Measurements from ENCODE around the gene TOGARAM2. TPM values are rescaled to one million over a fixed set of nuclear protein-coding genes. Genes with fewer than 3 reads are reported as not detected.

Gene TOGARAM2
- total RNA-seq, 1 donor from 2014 or later = 0.23 TPM

DNA sequence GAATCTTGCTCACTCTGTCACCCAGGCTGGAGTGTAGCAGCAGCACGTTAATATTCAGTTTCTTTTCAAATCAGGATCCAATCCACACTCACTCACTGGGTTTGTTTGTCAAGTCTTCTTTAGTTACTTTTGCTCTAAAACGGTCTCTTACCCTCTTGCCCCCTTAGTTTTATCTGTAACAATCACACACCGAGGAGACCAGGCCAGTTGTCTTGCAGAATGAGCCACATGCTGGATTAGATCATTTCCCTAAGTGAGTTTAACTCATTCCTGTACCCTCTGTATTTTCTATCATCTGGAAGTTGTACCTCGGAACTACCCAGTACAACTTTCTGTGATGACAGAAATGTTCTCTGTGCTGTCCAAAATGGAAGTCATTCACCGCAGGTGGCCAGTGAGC is 20.7 kb upstream of the TOGARAM2 start:
- Mint-ChIP-seq H3K27me3 (ENCODE audit: unreplicated experiment) (no peaks in the 10 kb centered on the region), H3K9me3 (ENCODE audit: unreplicated experiment) (no peaks in the 10 kb centered on the region), H3K36me3 (ENCODE audit: low read depth, unreplicated experiment) (no peaks in the 10 kb centered on the region), H3K4me1 (ENCODE audit: unreplicated experiment) (no peaks in the 10 kb centered on the region), H3K27ac (ENCODE audit: unreplicated experiment) (no peak overlapping the region), H3K4me3 (ENCODE audit: unreplicated experiment) (no peak overlapping the region)
- TF ChIP-seq, protein P1, sequence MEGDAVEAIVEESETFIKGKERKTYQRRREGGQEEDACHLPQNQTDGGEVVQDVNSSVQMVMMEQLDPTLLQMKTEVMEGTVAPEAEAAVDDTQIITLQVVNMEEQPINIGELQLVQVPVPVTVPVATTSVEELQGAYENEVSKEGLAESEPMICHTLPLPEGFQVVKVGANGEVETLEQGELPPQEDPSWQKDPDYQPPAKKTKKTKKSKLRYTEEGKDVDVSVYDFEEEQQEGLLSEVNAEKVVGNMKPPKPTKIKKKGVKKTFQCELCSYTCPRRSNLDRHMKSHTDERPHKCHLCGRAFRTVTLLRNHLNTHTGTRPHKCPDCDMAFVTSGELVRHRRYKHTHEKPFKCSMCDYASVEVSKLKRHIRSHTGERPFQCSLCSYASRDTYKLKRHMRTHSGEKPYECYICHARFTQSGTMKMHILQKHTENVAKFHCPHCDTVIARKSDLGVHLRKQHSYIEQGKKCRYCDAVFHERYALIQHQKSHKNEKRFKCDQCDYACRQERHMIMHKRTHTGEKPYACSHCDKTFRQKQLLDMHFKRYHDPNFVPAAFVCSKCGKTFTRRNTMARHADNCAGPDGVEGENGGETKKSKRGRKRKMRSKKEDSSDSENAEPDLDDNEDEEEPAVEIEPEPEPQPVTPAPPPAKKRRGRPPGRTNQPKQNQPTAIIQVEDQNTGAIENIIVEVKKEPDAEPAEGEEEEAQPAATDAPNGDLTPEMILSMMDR (IDR thresholded peaks at IDR 0.05; ENCODE audit: unreplicated experiment) = no peak
- DNase-seq (ENCODE audit: low spot score) = no peak

DNA sequence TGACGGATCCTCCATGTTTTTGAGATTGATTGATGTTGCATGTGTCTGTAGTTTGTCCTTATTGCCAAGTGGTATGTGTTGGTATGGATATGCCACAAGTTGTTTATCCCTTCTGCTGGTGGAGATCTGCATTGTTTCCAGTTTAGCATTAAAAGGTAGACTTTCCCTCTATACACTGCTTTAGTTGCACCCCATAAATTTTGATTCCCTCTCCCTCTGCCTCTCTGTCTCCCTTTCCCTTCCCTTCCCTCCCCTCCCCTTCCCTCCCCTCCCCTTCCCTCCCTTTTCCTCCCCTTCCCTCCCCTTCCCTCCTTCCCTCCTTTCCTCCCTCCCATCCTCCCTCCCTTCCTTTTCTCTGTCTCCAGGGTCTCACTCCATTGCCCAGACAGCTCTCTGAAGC is 18.6 kb upstream of the TOGARAM2 start:
- Mint-ChIP-seq H3K9me3 (ENCODE audit: unreplicated experiment) (no peaks in the 10 kb centered on the region), H3K4me3 (ENCODE audit: unreplicated experiment) (no peak overlapping the region), H3K27ac (ENCODE audit: unreplicated experiment) (no peak overlapping the region), H3K27me3 (ENCODE audit: unreplicated experiment) (no peaks in the 10 kb centered on the region), H3K36me3 (ENCODE audit: low read depth, unreplicated experiment) (no peaks in the 10 kb centered on the region), H3K4me1 (ENCODE audit: unreplicated experiment) (no peaks in the 10 kb centered on the region)
- DNase-seq (ENCODE audit: low spot score) = no peak
- TF ChIP-seq, protein P1 (IDR thresholded peaks at IDR 0.05; ENCODE audit: unreplicated experiment) = no peak

DNA sequence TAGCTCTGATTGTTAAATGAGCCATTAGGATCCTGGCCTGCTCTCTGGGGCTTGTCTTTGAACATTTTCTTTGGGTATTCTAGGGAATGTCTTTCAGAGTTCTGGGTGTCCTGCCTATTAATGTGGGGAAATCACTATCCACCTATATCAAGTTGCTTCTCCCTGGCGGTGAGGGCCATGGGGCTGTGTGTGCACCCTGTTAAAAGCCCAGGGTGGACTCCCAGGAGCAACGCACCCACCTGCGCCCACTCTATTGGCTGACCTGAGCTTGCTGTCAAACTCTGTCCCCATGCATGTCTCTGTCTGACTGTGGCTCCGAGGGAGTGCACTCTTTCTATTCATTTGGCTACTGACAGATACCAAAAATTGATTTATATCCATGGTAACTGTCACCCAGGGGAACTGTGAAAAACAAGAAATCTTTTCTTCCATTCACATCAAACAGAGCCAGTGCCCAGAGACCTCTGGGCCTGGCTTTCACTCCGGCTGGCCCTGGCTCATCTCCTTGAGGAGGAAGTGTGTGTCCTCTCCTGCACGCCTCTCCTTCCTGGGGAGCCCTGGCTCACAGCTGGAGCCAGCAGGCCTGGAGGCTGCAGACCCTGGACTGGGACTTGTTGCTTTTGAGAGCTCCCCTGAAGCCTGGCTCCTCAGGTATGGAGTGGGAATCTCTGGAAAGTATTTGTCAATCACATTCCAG is 10.5 kb upstream of the TOGARAM2 start:
- Mint-ChIP-seq H3K36me3 (ENCODE audit: low read depth, unreplicated experiment) (no peaks in the 10 kb centered on the region), H3K27me3 (ENCODE audit: unreplicated experiment) (no peaks in the 10 kb centered on the region), H3K9me3 (ENCODE audit: unreplicated experiment) (no peaks in the 10 kb centered on the region), H3K4me1 (ENCODE audit: unreplicated experiment) (no peaks in the 10 kb centered on the region), H3K4me3 (ENCODE audit: unreplicated experiment) (no peak overlapping the region), H3K27ac (ENCODE audit: unreplicated experiment) (no peak overlapping the region)
- DNase-seq (ENCODE audit: low spot score) = no peak
- TF ChIP-seq, protein P1 (IDR thresholded peaks at IDR 0.05; ENCODE audit: unreplicated experiment) = no peak

DNA sequence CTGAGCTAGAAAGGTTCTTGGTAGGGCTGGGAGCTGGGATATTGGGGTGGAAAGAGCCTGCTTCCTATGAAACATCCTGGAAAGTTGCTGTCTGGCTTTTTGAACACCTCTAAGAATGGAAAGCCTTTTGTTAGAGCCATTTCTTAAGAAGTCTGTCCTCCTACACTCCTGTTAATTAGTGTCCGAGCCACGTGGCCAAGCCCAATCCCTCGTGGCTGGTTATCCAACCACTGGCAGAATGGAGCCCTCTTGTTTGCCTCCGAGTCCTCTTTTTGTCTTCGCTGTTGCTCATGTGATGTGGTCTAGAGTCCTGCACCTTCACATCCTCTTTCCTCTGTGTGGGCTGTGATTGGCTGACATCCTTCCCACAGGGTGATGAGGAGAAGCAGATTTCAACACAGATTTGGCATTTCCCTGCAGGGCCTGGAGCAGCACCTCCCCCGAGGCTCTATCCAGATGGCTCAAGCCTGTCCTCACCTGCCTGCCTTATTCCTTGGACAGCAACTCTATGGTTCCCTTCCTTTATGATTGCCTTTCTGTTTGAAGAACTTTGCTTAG is 8.2 kb upstream of the TOGARAM2 start:
- H3K36me3 Mint-ChIP-seq (ENCODE audit: low read depth, unreplicated experiment) = no peaks in the 10 kb centered on the region
- DNase-seq (ENCODE audit: low spot score) = no peak
- no peaks in the 10 kb centered on the region for H3K9me3 Mint-ChIP-seq (ENCODE audit: unreplicated experiment)
- H3K27me3 Mint-ChIP-seq (ENCODE audit: unreplicated experiment) = peaks cover 4% of the 10 kb centered on the region
- H3K4me1 Mint-ChIP-seq (ENCODE audit: unreplicated experiment) = no peaks in the 10 kb centered on the region
- TF ChIP-seq, protein P1 (IDR thresholded peaks at IDR 0.05; ENCODE audit: unreplicated experiment) = no peak
- no peak overlapping the region for H3K4me3 Mint-ChIP-seq (ENCODE audit: unreplicated experiment)
- H3K27ac Mint-ChIP-seq (ENCODE audit: unreplicated experiment) = no peak overlapping the region

DNA sequence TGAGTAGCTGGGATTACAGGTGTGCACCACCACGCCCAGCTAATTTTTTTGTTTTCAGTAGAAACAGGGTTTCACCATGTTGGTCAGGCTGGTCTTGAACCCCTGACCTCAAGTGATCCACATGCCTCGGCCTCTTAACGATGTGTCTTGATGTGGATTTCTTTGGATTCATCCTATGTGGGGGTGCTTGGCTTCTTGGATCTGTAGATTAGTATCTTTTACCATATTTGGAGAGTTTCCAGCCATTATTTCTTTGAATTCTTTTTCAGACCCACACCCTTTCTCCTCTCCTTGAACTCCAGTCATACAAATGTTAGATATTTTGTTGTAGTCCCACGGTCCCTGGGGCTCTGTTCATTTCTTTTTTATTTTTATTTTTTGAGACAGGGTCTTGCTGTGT is 6.8 kb upstream of the TOGARAM2 start:
- Mint-ChIP-seq H3K4me1 (ENCODE audit: unreplicated experiment) (no peaks in the 10 kb centered on the region), H3K9me3 (ENCODE audit: unreplicated experiment) (no peaks in the 10 kb centered on the region), H3K4me3 (ENCODE audit: unreplicated experiment) (no peak overlapping the region), H3K36me3 (ENCODE audit: low read depth, unreplicated experiment) (no peaks in the 10 kb centered on the region), H3K27ac (ENCODE audit: unreplicated experiment) (no peak overlapping the region), H3K27me3 (ENCODE audit: unreplicated experiment) (peaks cover 5% of the 10 kb centered on the region)
- TF ChIP-seq, protein P1 (IDR thresholded peaks at IDR 0.05; ENCODE audit: unreplicated experiment) = no peak
- DNase-seq (ENCODE audit: low spot score) = no peak
